SU-DHL-6 (cell line): Measurements from ENCODE around the gene COX15.

ENCODE experiments used
- H2AFZ ChIP-seq: fragments of 200-600 bp; sonication (generic); 2 replicates; pipeline ENCODE4 v1.6.1; 2014; ENCODE audit warnings: low read depth, mild to moderate bottlenecking, moderate library complexity, mixed read lengths, antibody characterized with exemption, low read length; ENCODE audit not compliant: severe bottlenecking
- H3F3A ChIP-seq: fragments of 200-600 bp; shearing (Covaris generic); 2 replicates; pipeline ENCODE4 v1.6.0; 2016; ENCODE audit warnings: antibody characterized with exemption, mild to moderate bottlenecking; ENCODE audit not compliant: insufficient read depth
- H3K27ac ChIP-seq: fragments of 200-600 bp; sonication (generic); 2 replicates; pipeline ENCODE4 v1.5.1; 2016; ENCODE audit warnings: low read depth, mild to moderate bottlenecking, low read length, moderate library complexity, mixed read lengths
- H3K27me3 ChIP-seq: fragments of 200-600 bp; sonication (generic), shearing (Covaris generic); 2 replicates; pipeline ENCODE4 v1.6.0; 2014; ENCODE audit warnings: mild to moderate bottlenecking, low read length
- H3K36me3 ChIP-seq: fragments of 200-600 bp; sonication (generic); 2 replicates; pipeline ENCODE4 v1.6.1; 2014; ENCODE audit warnings: mild to moderate bottlenecking, low read length, mixed read lengths
- H3K4me2 ChIP-seq: fragments of 300-600, 200-600 bp; shearing (Covaris generic), sonication (generic); 2 replicates; pipeline ENCODE4 v1.6.0; 2014; ENCODE audit warnings: low read length, low read depth, mild to moderate bottlenecking; ENCODE audit not compliant: poor library complexity, severe bottlenecking
- H3K4me3 ChIP-seq: fragments of 200-600 bp; sonication (generic); 2 replicates; pipeline ENCODE4 v1.5.1; 2014; ENCODE audit warnings: antibody characterized with exemption, low read length, mild to moderate bottlenecking, mixed read lengths; ENCODE audit not compliant: insufficient read depth, poor library complexity, severe bottlenecking
- H3K79me2 ChIP-seq: fragments of 200-600 bp; sonication (generic); 2 replicates; pipeline ENCODE4 v1.6.1; 2014; ENCODE audit warnings: mild to moderate bottlenecking, low read length, moderate library complexity; ENCODE audit not compliant: insufficient read depth
- H3K9ac ChIP-seq: fragments of 200-600 bp; sonication (generic); 2 replicates; pipeline ENCODE4 v1.7.0; 2014; ENCODE audit warnings: mild to moderate bottlenecking, low read length
- H3K9me2 ChIP-seq: fragments of 200-600 bp; sonication (generic); replicated peaks from 2 replicates; pipeline ENCODE4 v1.6.1; 2014; ENCODE audit warnings: low read length; ENCODE audit not compliant: insufficient read depth
- H3K9me3 ChIP-seq: fragments of 200-600 bp; sonication (generic); 2 replicates; pipeline ENCODE4 v1.6.1; 2014; ENCODE audit warnings: low read length, mixed read lengths; ENCODE audit not compliant: insufficient read depth
- H4K20me1 ChIP-seq: fragments of 200-600 bp; sonication (generic); 2 replicates; pipeline ENCODE4 v1.6.1; 2014; ENCODE audit warnings: low read depth, mild to moderate bottlenecking, antibody characterized with exemption, low read length, moderate library complexity, mixed read lengths
- EZH2phosphoT487 ChIP-seq: fragments of 200-600 bp; sonication (generic), shearing (Covaris generic); conservative IDR thresholded peaks from 2 replicates; pipeline ENCODE4 v1.6.1; 2018; ENCODE audit warnings: mild to moderate bottlenecking, antibody characterized with exemption, low read length, moderate library complexity, mixed read lengths
- TF ChIP-seq, protein P1 (sequence below): fragments of 200-600 bp; sonication (generic); IDR thresholded peaks from one replicate; pipeline ENCODE4 v1.5.1; 2017; ENCODE audit warnings: antibody characterized with exemption, mild to moderate bottlenecking, low read length, moderate library complexity; ENCODE audit not compliant: insufficient read depth, poor library complexity, severe bottlenecking

Gene COX15

DNA sequence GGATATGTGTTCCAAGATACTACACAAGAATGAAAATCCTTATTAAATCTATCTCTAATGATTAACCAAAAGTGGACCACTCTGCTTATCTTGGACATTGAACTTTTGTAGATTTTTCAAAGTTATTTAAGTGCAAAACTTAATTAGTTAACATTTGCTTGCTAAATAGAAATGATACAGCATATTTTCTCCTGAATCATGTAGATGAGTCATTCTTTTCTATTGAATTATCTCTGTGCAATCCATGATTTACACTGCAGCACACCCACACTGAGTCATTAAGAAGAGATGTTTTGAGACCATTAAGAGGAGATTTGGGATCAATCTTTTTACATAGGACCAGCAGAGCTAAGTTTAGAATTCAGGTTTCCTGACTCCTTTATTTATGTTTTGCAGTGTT lies 43.9 kb upstream of the COX15 start:
- no peaks in the 10 kb centered on the region for H3K9me2 ChIP-seq
- no peaks in the 10 kb centered on the region for H4K20me1 ChIP-seq
- no peak overlapping the region for H3K9ac ChIP-seq
- H3K79me2 ChIP-seq: no peaks in the 10 kb centered on the region
- H3K9me3 ChIP-seq: no peaks in the 10 kb centered on the region
- no peak overlapping the region for H3K27ac ChIP-seq
- H3K4me3 ChIP-seq: no peak overlapping the region
- no peak overlapping the region for H2AFZ ChIP-seq
- H3K4me2 ChIP-seq: no peak overlapping the region
- H3F3A ChIP-seq: peaks cover 10% of the 10 kb centered on the region; the same call in 1 of the 2 replicates
- no peak for TF ChIP-seq EZH2phosphoT487
- TF ChIP-seq, protein P1, sequence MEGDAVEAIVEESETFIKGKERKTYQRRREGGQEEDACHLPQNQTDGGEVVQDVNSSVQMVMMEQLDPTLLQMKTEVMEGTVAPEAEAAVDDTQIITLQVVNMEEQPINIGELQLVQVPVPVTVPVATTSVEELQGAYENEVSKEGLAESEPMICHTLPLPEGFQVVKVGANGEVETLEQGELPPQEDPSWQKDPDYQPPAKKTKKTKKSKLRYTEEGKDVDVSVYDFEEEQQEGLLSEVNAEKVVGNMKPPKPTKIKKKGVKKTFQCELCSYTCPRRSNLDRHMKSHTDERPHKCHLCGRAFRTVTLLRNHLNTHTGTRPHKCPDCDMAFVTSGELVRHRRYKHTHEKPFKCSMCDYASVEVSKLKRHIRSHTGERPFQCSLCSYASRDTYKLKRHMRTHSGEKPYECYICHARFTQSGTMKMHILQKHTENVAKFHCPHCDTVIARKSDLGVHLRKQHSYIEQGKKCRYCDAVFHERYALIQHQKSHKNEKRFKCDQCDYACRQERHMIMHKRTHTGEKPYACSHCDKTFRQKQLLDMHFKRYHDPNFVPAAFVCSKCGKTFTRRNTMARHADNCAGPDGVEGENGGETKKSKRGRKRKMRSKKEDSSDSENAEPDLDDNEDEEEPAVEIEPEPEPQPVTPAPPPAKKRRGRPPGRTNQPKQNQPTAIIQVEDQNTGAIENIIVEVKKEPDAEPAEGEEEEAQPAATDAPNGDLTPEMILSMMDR: no peak
- H3K36me3 ChIP-seq: no peaks in the 10 kb centered on the region
- H3K27me3 ChIP-seq: no peaks in the 10 kb centered on the region

DNA sequence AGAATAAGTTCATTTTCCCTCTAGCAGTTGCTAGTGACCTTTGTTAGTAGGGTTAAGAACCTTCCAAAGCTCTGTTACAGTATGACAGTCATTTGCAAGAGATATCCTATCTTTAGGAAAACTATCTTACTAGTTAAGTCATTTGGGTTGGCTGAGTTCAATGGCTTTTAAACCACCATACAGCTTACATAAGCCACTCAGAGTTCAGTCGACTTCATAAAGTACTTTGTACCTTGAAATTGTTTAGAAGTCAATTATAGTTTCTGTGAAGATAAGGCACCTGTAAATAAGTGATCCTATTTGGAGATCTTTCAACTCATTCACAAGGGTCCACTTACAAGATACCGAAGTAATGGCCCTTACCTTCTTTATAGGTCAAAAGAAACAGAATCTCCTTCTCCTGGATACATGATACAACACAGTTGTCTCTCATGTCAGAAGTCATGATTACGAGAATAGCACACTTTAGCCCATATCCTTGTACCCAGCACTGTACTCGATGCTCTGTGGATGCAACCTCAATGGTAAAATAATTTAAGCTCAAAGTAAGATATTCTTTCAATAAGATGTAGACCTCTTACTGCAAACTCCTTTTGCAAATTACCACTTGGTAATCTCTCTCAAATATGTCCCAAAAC lies 38.6 kb upstream of the COX15 start:
- Histone ChIP-seq H3K9ac (no peak overlapping the region), H3K9me3 (no peaks in the 10 kb centered on the region), H3K4me3 (no peak overlapping the region), H3K79me2 (no peaks in the 10 kb centered on the region), H3K27ac (no peak overlapping the region), H3K36me3 (no peaks in the 10 kb centered on the region), H3F3A (no peaks in the 10 kb centered on the region), H3K27me3 (no peaks in the 10 kb centered on the region), H2AFZ (no peak overlapping the region), H3K9me2 (no peaks in the 10 kb centered on the region), H4K20me1 (no peaks in the 10 kb centered on the region), H3K4me2 (no peak overlapping the region)
- TF ChIP-seq EZH2phosphoT487: no peak
- TF ChIP-seq, protein P1: no peak

DNA sequence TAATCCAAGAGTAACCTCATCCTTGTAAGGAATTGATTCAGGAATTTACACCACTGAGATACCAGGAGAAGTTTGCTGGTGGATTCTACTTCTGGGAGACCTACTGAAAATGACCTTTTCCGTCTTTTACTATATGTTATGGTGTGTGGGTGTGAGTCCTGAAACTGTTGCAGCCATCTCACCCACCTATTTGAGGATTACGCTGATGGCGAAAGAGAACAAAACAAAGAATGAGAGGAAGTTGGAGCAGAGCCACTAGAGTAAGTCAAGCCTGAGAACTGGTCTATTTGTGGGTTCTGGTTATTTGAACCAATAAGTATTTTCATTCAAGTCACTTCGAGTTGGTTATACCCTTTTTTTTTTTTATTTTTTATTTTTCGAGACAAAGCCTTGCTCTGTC lies 37.8 kb upstream of the COX15 start:
- TF ChIP-seq, protein P1: no peak
- no peak for TF ChIP-seq EZH2phosphoT487
- Histone ChIP-seq H3K4me2 (no peak overlapping the region), H3K27ac (no peak overlapping the region), H3K4me3 (no peak overlapping the region), H2AFZ (no peak overlapping the region), H3K9me2 (no peaks in the 10 kb centered on the region), H3K27me3 (no peaks in the 10 kb centered on the region), H3F3A (no peaks in the 10 kb centered on the region), H3K9ac (no peak overlapping the region), H4K20me1 (no peaks in the 10 kb centered on the region), H3K79me2 (no peaks in the 10 kb centered on the region), H3K9me3 (no peaks in the 10 kb centered on the region), H3K36me3 (no peaks in the 10 kb centered on the region)
